ENCODE measurements around the gene IQSEC1.

The IQSEC1 gene

DNA sequence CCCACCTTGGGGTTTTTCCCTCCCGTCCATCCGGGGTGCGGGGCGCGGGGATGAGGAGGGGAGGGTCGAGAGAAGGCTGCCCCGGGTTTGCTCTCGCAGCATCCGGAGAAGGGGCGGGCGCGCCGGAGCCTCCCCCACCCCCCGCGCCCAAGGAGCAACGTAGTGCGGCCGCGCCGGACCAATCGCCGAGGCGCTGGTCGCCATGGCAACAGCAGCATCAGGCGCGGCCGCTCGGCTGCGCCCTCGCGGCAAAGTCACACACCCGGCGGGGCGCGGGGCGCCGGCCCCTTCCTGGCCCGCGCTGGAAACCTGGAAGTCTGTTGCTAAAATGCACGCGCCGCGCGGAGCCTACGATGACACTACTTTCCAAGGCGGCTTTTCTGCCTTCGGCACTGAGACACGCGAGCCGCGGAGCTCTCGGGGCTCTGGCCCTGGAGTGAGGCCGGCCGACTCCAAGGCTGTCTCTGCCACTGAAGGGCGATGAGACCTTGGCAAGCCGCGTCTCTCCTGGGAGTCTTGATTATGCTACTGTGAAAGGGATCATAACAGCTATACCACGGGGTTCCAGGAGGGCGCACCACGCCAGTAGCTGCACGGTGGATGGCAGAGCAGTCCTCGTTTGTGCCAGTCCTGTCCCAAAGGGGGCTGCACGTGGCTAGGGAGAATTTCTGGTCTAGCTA lies at the start of gene IQSEC1:
TSS of gene IQSEC1 (minus strand) at position 104 of the 680 bp plus-strand sequence. CDS start 415 bp downstream, outside the sequence.
- peak; percentile 56 for DNase-seq (ENCODE audit: low read depth)

DNA sequence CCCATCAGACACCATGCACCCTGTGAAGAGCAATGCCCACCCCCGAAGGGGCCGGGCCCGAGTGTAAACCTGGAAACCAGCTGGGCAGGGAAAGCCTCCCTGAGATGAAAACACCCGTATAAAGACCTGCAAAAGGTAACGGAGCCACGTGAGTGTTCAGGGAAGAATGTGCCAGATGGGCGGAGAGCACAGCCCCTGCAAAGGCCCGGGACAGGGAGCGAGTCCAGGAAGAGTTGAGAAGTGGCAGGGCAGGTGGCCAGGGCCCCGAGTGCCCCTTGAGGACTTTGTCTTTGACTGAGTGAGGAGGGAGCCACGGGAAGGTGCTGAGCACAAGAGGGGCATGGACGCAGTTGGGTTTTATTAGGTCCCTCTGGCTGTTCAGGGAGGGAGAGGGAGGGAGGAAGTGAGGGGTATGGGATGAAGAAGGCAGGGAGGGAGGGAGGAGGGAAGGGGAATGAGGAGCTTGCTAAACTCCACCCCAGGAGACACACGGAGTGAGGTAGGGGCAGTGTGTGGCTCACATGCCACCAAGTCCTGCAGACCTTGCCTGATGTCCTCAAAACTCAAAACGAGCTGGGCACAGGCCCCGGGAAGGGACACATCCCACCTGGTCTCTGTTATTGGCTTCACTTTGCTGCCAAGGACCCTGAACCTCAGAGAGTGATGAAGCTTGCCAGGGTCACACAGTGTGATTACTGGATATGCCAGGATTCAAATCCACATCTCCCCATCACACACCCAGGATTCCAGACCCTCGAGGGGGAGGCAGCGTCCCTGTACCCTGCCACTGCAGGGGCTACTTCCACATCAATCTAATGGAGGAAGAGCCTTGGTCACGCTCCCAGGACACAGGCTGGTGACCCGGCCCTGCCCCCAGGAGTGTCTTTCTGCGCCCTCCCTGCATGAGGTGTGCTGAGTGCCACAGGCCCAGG lies 49.1 kb upstream of the IQSEC1 start:
- DNase-seq (ENCODE audit: low read depth): no peak

DNA sequence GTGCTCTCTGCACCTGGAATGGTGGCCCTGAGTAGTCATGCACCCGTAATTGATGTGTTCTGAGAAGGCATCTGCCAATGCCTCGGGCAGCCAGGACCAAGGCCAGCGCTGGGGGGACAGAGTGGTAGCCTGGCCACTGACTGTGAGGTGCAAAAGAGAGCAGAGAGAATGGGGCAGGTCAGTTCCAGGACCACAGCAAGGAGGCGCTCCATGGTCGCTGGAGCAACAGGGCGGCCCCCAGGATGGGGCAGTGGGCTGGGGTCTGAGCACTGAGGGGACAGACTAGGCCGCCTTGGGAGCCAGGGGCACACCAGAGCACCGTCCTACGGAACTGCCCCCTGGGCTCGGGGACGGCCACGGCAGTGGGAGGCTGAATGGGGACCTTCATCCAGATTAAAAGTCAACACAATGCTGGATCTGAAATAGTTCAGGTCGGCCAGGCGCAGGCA lies 48.3 kb upstream of the IQSEC1 start:
- DNase-seq (ENCODE audit: low read depth): no peak

DNA sequence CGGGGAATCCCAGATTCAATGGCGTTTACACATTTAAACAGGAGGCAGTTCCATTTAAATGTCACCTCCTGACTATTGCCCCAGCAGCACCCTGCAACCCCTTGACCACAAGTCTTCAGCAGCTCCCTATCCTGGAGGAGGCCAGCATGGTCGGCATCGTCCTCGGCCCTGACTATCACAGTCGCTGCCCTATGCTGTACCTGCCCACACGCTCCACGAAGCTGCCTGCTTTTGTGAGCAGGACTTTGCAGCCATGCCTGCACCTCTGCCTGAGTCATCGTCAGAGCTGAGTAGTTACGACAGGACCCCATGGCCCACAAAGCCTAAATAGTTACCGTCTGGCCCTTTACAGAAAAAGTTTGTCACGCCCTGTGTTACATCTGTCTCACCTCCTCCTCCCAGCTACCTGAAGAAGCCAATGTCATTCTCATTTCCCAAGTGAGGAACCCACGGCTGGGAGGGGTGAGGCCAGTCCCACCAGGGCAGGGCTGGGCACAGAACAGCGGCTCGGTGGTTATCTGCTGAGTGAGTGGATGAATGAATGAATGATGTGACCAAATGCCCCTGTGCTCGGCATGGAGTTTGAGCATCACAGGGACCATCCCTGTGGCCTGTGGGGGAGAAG lies 47.8 kb upstream of the IQSEC1 start:
- DNase-seq (ENCODE audit: low read depth): no peak

DNA sequence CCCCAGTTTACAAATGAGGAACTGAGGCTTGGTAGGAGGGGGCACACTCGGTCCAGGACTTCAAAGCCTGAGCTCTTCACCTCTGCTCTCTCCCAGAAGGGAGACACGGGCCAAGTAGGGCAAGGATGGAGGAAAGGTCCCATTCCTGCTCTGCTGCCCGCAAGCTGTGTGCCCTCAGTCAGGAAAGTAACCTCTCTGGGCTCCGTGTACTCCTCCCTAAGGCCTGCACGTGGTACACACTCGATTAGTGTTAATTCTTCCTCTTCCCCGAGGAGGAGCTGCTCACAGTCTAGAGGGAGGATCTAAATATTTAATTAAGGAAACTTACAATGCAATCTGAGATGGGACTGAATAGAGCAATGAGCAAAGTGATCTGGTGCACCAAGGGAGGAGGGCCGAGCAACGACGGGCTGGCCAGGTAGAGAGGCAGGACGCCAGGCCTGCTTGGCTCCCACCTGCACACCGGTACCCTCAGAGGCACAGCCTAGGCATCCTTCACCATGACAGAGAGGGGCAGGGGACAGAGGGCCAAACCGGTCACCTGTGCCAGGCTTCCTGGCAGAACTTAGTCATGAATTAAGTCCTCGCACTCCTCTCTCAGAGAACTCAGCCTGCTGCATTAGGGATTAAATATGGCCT lies 47.2 kb upstream of the IQSEC1 start:
- no peak for DNase-seq (ENCODE audit: low read depth)

DNA sequence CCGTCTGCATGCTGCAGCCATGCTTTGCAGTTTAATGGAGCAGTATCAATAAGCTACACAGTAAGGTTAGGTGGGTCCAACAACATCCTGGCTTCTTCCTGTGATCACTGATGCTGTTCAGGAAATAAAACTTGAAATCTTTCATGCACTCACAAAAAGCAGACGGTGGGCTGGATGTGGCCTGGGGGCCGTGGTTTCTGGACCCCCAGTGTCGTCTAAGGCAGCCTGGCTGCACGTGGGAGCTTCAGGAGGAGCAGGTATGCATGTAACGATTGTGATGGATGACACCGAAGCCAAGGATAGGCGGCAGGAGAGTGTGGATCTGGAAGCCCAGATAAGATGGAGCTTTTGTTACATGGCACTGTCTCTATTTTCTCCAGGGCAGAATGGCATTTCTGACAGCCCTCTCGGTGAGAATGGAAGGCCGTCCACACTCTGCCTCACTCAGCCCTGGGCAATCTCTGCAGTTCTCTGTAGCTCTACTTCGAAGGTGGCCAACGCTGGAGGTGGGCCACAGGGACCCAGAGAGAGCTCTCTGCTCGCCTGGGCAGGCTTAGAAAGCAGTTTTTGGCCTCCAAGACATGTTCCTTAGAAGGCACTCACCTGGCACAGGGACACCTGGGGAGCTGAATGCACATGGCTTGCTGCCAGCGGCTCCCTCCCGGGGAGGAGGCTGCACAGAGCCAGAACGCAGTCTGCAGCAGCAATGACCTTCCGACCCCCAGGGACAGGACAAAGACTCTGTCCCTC lies 46.4 kb upstream of the IQSEC1 start:
- DNase-seq (ENCODE audit: low read depth): no peak

DNA sequence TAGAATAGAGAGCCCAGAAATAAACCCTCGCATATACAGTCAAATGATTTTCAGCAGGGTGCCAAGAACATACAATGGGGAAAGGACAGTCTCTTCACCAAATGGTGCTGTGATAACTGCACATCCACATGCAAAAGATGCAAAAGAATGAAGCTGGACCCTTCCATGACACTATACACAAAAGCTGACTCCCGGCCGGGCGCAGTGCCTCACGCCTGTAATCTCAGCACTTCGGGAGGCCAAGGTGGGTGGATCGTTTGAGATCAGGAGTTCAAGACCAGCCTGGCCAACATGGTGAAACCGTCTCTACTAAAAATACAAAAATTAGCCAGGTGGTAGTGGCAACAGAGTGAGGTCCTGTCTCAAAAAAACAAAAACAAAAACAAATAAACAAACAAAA lies 43.2 kb upstream of the IQSEC1 start:
- no peak for DNase-seq (ENCODE audit: low read depth)

DNA sequence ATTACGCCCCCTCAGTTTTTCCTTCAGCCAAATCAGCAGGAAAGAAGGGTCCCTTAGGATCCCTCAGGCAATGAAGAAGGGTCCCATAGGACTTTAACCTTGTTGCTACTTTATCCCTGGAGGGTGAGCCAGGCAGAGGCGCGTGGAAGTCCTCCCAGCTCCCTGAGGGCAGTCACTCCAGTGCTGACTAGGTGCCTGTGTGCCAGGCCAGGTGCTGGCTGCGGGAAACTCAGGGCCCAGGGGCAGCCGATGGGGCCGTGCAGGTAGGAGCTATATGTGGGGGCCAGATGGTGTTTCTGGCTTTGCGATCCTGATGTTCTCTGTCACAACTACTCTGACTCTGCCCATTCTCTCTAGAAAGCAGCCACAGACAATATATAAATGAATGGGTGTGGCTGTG lies 42.8 kb upstream of the IQSEC1 start:
- DNase-seq (ENCODE audit: low read depth): no peak

DNA sequence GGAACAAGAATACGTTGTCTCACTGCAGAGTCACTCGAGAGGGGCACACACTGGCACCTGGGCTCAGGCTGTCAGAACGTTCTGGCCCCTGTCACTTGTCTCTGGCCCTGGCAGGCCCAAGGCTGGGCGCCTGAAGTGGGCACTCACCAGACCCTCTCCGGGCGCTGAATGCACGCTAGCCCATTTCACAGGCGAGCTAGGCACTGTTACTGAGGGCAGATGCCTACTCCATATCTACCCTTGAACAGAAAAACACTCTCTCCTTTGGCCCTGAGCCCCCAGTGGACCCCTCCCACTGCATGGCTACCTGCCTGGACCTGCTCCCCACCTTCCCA lies 42.3 kb upstream of the IQSEC1 start:
- DNase-seq (ENCODE audit: low read depth): no peak

DNA sequence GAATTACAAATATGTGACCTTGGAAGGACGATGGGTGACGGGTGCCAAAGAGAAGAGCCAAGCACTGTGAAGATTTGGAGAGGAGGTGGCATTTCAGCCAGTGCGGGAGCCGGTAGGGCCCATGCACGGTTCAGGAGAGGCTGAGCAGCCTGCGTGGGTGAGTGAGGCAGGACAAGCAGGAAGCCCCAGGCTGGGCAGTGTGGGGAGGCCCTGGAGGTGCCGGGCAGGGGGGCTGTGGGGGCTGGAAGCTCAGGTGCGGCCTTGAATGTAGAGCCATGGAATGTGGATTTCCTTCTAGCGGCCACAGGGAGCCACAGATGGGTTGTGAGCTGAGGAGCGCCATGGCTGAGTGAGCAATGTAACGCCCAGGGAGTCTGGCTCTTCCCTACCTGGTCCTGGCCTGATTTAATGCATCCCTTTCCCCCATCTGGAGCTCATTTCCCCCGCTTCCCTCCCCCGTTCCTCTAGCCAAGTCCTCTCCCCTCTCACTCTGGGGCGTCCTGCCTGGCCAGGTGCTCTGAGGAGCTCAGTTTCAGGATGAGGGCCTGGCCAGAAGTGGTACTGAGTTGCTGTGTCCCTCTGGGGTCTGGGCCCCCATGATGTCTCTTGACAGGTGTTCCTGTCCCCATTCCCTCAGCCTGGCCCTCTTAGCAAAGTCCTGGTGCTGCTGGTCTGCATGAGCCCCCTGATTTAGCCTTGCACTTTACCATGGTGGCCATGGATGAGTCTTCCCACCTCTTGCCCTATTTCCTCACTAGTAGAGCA lies 41.8 kb upstream of the IQSEC1 start:
- DNase-seq (ENCODE audit: low read depth): no peak

DNA sequence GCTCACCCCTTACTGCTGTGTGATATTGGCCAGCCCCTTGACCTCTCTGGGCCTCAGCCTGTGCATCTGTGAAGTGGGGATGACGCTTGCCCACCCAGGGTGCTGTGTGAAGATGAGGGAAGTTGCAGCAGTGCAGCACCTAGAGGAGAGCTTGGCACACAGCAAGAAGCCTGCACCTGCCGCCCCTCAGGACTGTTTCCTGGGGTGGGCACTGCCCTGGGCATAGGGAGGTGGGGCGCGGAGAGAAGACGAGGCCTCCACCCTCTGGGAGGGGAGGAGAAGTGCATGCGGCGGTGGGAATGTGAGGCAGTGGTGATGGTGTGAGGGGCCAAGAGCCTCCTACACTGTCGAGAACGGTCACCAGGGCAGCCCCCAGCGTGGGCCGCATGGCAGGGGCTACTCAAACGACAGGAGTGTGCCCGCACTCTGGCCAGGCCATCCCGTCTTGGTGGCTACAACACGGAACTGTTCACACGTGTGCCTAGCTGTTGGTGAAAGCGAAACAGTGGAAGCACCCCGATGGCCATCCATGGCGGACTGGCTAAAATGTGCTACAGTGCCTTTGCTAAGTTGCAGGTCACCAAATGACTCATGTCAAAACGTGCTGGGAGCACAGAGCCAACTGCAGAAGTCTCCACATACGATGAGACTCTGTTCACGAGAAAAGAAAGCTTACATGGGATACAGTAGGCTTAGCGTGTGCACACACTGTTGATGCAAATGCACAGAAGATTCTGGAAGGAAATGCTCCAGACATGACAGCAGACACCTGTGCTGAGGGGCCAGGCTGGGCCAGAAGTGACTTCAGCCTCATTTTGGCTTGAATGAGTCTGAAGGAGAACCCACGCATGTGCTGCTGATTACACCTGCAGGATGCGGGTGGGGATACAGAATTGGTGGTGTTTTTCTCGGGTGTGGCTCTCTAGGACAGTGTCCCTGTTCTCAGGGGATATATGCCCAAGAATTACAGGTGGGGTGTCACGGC lies 40.4 kb upstream of the IQSEC1 start:
- DNase-seq (ENCODE audit: low read depth): no peak

DNA sequence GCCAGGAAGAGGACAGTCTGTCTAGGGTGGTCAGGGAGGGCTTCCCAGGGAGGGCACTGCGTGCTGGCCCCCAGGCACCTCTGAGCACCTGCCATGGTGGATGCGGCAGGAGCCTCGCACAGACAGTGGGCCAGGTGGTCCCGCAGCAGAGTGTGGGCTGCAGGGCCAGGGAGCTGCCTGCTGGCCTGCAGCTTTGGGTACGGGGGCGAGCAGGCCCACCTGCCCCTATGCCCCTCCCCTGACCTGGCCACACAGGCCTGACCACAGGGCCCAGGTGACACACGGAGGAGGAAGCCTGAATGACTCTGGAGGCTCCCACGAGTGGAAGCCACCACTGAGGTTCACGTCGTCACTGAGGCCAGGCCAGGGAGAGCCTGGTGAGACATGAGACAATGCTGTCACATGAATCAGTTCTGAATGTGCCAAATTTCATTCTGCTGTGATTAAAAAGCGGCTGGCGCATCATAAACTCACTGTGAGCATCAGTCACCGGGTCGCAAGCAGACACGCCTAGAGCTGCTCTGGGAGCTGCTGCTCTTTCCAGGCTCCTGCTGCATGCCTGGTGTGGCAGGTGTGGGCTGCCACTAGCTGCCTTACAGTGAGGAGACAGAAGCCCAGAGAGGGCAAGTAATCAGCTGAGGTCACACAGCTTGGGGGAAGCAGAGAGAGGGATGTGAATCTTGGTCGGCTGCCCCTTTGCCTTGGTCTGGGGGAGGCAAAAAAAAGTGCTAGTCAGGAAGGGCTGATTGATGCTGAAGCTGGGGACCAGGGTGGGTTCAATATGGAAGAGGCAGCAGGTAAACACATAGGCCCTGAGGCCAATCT lies 39.5 kb upstream of the IQSEC1 start:
- DNase-seq (ENCODE audit: low read depth): no peak

DNA sequence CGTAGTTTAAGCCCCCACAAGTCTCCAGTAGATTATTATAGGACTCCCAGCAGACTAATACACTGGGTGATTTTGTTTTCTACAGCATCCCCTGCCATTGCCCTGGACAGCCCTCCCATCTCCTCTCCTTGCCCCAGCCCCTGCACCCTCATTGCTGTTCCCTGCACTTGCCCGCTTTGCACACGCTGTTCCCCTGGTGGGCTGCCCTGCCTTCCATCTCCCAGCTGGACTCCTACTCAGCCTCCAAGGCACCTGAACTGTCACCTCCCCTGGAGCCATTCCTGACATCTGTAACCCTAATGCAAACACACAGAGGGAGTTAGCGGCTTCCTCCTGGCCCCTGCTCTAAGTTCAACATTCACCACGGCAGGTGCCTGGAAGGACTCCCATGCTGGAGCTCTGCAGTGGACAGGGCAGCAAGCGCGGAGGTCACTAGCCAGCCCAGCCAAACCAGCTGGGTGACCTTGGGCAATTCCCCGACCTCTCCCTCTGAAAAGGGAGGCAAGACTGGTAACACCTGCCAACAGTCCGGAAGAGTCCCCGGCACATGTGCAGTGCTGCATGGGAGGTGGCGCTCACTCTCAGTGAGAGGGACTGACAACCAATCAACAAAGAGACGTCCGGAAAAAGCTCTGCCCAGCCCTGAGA lies 38.8 kb upstream of the IQSEC1 start:
- no peak for DNase-seq (ENCODE audit: low read depth)

DNA sequence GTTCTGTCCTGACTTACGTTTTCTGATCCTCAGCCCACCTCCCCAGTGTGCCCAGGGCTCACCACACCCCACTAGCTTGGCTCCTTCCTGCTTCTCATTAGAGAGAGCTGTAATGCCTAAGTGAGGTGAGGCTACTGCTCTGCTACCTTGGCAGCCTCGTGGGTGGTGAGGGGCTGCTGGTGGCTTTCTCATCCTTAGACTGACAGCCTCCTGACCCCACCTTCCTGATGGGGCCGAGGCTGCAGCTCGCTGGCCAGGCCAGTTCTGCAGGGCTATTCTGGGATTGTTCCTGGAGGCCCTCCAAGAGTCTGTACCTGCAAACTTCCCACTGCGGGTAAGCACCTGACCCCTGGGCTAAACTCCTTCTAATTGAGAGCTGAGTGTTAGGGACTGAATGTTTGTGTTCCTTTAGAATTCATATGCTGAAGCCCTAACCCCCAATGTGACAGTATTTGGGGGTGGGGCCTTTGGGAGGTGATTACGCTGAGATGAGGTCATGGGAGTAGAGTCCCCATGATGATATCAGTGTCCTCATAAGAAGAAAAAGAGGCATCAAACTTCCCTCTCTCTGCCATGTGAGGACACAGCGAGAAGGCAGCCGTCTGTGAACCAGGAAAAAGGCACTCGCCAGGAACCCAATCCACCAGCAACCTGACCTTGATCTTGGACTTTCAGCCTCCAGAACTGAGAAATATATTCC lies 38.1 kb upstream of the IQSEC1 start:
- no peak for DNase-seq (ENCODE audit: low read depth)

DNA sequence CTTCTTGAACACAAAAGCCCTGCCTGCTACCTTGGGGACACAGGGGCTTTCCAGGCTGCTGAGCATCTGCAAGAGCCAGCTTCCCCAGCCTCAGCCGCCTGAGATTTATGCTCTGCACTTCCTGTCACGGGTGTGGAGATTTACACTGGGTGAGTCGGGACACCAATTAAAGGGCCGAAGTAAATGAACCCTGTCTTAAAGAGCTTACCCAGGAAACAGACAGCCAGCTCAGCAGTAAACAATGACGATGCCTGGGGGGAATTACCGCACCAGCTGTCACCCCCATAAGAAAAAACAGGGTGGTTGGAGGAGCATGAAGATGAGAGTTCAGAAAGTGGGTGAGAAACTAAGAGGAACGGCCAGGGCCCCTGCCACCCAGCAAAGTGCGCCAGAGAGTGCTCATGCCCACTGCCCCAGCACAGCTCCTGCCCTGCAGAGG lies 37.5 kb upstream of the IQSEC1 start:
- DNase-seq (ENCODE audit: low read depth): no peak

DNA sequence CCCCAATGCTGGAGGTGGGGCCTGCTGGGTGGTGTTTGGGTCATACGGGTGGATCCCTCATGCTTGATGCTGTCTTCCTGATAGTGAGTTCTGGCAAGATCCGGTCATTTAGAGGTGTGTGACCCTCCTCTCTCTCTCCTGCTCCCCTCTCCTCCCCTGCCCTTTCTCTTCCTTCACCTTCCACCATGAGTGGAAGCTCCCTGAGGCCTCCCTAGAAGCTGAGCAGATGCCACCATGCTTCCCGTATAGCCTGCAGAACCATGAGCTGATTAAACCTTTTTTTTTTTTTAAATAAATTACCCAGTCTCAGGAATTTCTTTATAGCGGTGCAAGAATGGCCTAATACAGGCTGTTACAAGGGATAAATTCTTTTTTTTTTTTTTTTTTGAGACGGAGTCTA lies 36.3 kb upstream of the IQSEC1 start:
- no peak for DNase-seq (ENCODE audit: low read depth)

DNA sequence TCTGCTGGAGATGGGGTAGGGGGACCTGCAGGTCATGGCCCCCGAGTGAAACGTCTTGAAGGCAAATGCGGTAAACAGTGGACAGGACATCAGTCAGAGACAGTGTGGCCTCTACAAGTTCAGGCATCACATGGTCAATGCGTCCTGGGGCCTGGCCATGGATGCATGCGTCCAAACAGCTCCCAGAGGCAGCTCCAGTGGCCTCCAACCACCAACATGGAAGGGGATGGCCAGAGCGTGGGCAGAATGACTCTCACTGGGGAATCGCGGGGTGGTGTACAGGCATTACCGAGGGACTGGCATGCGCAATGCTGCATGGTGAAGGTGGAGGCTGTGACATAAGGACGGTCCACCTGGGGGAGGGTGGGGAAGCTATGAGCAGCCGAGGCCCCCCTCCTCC lies 35.6 kb upstream of the IQSEC1 start:
- no peak for DNase-seq (ENCODE audit: low read depth)

DNA sequence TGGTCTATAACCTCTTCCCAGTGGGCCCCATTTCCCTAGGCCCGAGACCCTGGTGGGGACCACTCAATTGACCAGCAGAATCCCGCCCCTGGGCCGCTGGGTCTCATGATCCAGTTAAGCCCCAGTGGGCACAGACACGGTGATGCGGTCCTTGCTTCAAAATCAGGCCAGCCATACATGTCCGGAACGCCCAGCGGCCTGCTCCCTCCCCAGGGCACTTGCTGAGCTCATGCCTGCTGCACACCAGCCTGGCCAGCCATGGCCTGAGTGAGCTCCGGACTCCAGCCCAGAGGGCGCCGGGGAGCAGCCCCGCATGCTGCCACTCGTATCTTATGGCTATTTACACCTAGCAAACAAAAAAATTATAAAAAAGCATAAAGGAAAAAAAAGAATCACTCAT lies 34.4 kb upstream of the IQSEC1 start:
- no peak for DNase-seq (ENCODE audit: low read depth)

Data from stimulated activated CD8-positive, alpha-beta memory T cell treated with anti-CD3 and anti-CD28 coated beads, Interleukin-12 subunit alpha, Interleukin-12 subunit beta, amount 100 ng/mL, for 1 hour (primary cell).